Measurements from ENCODE around the gene ZNF682. TPM values are rescaled to one million over a fixed set of nuclear protein-coding genes. Genes with fewer than 3 reads are reported as not detected.
A peak's percentile ranks its signal among the peaks of the same experiment; 100 is the strongest.
"Not testable (repeated sequence)": the region's sequence is repeated elsewhere in the genome, so short reads cannot be mapped to it uniquely, and the experiment has no call there.

The ZNF682 gene
- total RNA-seq, 3 donors from 2014 or later, result 3.6 to 5.9 (median 4.7) TPM

DNA sequence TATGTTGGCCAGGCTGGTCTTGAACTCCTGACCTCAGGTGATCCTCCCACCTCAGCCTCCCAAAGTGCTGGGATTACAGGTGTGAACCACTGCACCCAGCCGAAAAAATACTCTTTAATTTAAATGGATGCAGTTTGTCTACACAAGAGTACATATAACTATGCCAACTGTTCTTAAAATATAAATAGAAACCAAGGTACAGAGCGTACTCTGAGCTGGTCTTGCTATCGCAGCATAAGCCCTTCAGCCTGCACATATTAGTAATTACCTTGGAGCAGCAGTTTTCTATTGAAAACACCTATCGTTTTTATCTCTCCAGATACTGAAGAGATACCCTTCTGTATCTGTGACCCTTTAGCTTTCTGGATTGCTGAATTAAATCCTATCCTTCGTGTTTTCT lies 3.4 kb downstream of the ZNF682 start:
- TF ChIP-seq, protein P1, sequence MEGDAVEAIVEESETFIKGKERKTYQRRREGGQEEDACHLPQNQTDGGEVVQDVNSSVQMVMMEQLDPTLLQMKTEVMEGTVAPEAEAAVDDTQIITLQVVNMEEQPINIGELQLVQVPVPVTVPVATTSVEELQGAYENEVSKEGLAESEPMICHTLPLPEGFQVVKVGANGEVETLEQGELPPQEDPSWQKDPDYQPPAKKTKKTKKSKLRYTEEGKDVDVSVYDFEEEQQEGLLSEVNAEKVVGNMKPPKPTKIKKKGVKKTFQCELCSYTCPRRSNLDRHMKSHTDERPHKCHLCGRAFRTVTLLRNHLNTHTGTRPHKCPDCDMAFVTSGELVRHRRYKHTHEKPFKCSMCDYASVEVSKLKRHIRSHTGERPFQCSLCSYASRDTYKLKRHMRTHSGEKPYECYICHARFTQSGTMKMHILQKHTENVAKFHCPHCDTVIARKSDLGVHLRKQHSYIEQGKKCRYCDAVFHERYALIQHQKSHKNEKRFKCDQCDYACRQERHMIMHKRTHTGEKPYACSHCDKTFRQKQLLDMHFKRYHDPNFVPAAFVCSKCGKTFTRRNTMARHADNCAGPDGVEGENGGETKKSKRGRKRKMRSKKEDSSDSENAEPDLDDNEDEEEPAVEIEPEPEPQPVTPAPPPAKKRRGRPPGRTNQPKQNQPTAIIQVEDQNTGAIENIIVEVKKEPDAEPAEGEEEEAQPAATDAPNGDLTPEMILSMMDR (IDR thresholded peaks at IDR 0.05), result no peak

DNA sequence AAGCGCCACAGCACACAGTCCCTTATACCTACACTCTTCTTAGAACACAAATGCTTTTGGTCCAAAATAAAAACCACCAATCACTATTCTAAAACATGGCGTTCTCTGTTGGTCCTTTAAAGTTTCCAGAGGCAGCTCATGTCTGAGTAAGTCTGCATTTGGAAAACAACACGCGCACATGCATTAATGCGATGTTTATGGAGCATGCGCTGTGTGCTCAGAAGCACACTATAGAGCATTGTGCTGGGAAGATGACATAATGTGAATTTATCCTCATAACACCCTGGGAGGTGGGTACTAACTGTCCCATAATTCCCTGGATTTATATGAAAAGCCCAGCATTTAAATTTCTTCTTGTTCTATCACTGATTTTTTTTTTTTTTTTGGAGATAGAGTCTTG lies 10.7 kb downstream of the ZNF682 start:
- H3K36me3 ChIP-seq (ENCODE audit: low read depth), result no peaks in the 10 kb centered on the region
- TF ChIP-seq, protein P1 (IDR thresholded peaks at IDR 0.05), result no peak
- DNase-seq, result no peak
- intact Hi-C loops (cut with DNase I, micrococcal nuclease), result no loop called here
- no peak overlapping the region for H3K4me3 ChIP-seq
- no peak for ATAC-seq
- no peaks in the 10 kb centered on the region for H3K4me1 ChIP-seq (ENCODE audit: low read depth)
- no peaks in the 10 kb centered on the region for H3K9me3 ChIP-seq

More for the DNA sequence above, 3.4 kb downstream of the ZNF682 start:
- H3K4me3 ChIP-seq, result no peak overlapping the region
- no peaks in the 10 kb centered on the region for H3K9me3 ChIP-seq
- DNase-seq (no peak), ATAC-seq (no peak)
- no peaks in the 10 kb centered on the region for H3K4me1 ChIP-seq (ENCODE audit: low read depth)
- H3K36me3 ChIP-seq (ENCODE audit: low read depth), result no peaks in the 10 kb centered on the region
- intact Hi-C loops (cut with DNase I, micrococcal nuclease), result no loop called here

DNA sequence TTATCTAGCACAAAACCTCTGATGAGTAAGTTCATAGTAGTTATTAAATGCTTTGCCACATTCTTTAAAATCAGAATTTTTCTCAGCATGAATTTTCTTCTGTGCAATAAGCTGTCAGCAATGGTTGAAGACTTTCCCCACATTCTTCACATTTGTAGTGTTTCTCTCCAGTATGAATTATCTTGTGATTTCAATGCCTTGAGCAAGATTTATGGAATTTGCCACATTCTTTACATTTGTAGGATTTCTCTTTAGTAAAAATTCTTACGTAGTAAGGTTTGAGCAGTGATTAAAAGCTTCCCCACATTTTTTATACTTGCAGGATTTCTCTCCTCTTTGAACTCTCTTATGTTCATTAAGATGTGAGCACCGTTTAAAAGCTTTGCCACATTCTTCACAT lies 33.6 kb downstream of the ZNF682 start:
- Histone ChIP-seq H3K9me3 (peaks cover 91% of the 10 kb centered on the region), H3K4me3 (no peak overlapping the region), H3K4me1 (ENCODE audit: low read depth) (no peaks in the 10 kb centered on the region), H3K36me3 (ENCODE audit: low read depth) (no peaks in the 10 kb centered on the region)
- intact Hi-C loops (cut with DNase I, micrococcal nuclease), result no loop called here
- ATAC-seq, result no peak
- TF ChIP-seq, protein P1 (IDR thresholded peaks at IDR 0.05), result no peak
- DNase-seq, result no peak

DNA sequence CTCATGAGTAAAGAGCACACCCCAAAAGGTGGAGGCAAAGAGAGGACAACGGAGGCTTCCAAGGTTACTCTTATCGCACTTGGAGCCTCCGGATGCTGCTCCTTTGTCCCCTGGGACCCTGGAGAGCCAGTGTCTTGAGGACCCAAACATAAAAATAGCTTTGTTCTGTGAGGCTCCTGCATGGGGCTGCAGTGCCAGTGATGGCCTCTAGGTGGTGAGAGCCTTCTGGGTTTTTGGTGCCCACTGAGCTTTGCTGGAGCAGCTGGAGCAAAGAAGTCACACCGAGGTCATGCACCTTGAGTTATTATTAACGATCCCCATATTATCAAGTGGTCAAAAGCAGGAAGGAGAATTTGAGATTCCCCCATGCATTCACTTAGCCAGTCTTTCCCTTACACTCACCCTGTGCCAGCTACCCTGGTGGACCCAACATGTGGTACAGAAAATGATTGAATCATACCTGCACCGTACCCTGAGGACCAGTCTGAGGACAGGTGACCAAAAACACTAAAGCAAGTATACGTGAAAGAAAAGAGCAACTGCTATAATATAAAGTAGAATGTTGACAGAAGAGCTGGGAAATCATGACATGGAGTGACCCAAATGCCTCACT lies 41.5 kb downstream of the ZNF682 start:
- Histone ChIP-seq H3K36me3 (ENCODE audit: low read depth) (no peaks in the 10 kb centered on the region), H3K9me3 (peaks cover 23% of the 10 kb centered on the region), H3K4me3 (no peak overlapping the region), H3K4me1 (ENCODE audit: low read depth) (no peaks in the 10 kb centered on the region)
- TF ChIP-seq, protein P1 (IDR thresholded peaks at IDR 0.05), result peak; percentile 65
- intact Hi-C loops (cut with DNase I, micrococcal nuclease), result no loop called here
- DNase-seq, result peak in 2 of 3 donors; percentile 29 to 35
- no peak for ATAC-seq

DNA sequence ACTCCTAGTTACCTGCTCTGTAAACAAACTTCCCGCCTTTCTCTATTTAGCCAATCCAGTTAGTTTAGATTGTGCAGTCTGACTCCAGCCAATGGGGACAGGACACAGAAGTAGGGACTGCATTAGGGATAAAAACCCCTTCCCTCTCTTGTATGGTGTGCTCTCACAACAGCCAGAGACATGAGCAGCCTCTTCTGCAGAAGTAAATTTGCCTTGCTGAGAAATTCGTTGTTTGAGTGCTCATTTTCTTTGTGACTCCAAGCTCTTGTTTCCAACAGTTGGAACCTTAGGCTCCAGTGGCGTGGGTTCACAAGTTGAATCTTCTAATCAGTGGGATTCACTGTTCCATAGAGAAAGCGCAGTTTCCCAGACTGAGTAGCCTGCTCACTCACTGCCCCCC lies 72.4 kb downstream of the ZNF682 start:
- H3K9me3 ChIP-seq, result peaks cover 36% of the 10 kb centered on the region
- no peak overlapping the region for H3K4me3 ChIP-seq
- ATAC-seq (no peak), DNase-seq (no peak)
- intact Hi-C loops (cut with DNase I, micrococcal nuclease), result no loop called here
- TF ChIP-seq, protein P1 (IDR thresholded peaks at IDR 0.05), result no peak
- no peaks in the 10 kb centered on the region for H3K4me1 ChIP-seq (ENCODE audit: low read depth)
- H3K36me3 ChIP-seq (ENCODE audit: low read depth), result no peaks in the 10 kb centered on the region

DNA sequence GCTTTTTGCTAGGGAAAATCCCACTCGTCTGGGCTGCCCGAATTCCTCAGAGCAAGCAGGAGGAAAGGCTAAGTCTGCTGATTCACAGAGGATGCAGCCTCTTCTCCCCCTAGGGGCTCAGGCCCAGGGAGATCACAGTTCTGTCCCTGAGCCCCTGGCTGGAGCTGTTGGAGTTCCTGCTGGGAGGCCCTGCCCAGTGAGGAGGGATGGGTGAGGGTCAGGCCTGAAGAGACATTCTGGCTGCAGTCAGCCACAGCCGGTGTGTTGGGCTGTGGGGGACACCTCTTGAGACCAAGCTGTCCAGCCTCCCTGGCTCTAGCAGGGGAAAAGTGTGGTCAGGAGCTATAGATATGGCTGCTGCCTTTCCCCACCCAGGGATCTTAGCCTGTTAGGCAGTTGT lies 73.2 kb downstream of the ZNF682 start:
- intact Hi-C loops (cut with DNase I, micrococcal nuclease); DNase-seq; H3K36me3 ChIP-seq (ENCODE audit: low read depth); H3K4me3 ChIP-seq; H3K4me1 ChIP-seq (ENCODE audit: low read depth); ATAC-seq: not testable (repeated sequence)
- peaks cover 33% of the 10 kb centered on the region for H3K9me3 ChIP-seq
